Airway epithelial cell (primary cell): ENCODE data around the gene MRM3. TPM values are rescaled to one million over a fixed set of nuclear protein-coding genes. Genes with fewer than 3 reads are reported as not detected.

Experiments
- total RNA-seq: library from RNA; depleted of rRNA; stranded (reverse); fragments of >200 nt; gene quantifications from 2 replicates; pipeline ENCODE4 v1.2.3, GENCODE V29; 2015

MRM3 gene, protein sequence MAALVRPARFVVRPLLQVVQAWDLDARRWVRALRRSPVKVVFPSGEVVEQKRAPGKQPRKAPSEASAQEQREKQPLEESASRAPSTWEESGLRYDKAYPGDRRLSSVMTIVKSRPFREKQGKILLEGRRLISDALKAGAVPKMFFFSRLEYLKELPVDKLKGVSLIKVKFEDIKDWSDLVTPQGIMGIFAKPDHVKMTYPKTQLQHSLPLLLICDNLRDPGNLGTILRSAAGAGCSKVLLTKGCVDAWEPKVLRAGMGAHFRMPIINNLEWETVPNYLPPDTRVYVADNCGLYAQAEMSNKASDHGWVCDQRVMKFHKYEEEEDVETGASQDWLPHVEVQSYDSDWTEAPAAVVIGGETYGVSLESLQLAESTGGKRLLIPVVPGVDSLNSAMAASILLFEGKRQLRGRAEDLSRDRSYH
- total RNA-seq, result 13.8 and 16.5 TPM in 2 replicates

DNA sequence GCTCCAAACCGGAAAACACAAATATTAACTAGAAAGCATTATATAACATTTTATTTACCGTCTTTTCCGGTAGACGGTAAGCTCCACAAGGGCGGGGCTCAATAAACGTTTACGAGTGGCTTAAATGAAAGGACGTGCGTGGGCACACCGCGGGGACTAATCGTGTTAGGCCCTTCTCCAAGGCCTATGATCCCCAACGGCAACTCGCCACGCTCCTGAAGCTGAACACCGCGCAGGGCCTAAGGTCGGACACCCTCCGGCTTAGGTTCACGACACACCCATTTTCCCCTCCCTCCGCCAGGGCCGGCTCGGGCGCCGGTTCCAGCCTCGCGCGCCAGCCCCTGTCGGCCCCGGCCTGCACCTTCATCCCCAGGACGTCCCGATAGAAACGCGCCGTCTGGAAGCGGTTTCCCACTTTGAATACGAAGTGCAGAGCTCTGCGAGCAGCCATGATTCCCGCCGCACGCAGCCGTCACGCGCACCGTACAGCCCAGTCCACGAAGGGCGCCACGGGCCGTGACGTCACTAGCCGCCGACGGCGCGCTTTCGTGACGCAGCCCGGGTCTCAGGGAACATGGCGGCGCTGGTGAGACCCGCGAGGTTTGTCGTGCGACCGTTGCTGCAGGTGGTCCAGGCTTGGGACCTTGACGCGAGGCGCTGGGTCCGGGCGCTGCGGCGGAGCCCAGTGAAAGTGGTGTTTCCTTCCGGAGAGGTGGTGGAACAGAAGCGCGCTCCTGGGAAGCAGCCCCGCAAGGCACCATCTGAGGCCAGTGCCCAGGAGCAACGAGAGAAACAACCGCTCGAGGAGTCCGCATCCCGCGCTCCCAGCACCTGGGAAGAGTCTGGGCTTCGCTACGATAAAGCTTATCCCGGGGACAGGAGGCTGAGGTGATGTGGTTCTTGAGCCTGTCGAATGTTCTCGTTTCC lies at the start of gene MRM3, which contains the start of gene GLOD4:
Gene MRM3 (plus strand): TSS at position 549 of the 927 bp plus-strand sequence. CDS start 26 bp downstream, at position 575.
Gene GLOD4 (minus strand): TSS at position 476 of the 927 bp plus-strand sequence. CDS start 25 bp downstream, at position 451.

DNA sequence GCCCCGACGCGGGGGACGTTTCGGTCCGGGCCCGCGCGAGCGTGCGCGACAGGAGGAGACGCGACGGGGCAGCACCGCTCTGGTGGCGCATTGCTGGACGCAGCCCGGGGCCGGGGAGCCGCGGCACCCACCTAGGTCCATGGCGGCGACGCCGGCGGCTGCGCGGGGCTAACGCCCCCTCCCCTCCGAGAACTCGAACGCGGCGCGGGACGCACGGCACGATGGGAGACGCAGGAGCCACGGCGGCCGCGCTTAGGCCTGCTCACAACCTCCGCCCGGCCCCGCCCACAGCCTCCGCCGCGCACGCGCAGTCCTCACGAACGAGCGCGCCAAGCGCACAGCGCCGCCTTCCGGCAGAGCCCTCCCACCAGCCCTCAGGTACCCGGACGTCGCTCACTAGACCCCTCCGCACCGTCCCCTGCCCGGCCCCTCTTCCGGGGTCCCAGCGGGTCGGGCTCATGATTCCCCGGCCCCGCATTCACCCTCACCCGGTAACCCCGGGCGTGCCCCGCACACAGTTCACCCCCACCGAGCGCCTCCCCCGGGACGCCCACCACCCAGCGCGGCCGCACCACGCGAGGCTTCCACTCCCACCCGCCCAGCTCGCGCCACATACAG lies 30.0 kb upstream of the MRM3 start, which contains the start of gene GEMIN4:
Gene GEMIN4 (minus strand): TSS at position 263 of the 618 bp plus-strand sequence. CDS start 122 bp downstream, at position 141.

Other genes with a start within 250 kb of the MRM3 start
- gene VPS53, start 67.5 kb upstream of the MRM3 start, total RNA-seq, result 11.7 and 18.4 TPM in 2 replicates
- 31.1 and 37.1 TPM in 2 replicates for gene TLCD3A, start 49.8 kb upstream of the MRM3 start, total RNA-seq
- gene GEMIN4, start 30.1 kb upstream of the MRM3 start, total RNA-seq, result 29.0 and 30.8 TPM in 2 replicates
- 52.3 and 60.9 TPM in 2 replicates for gene GLOD4, start 73 bp upstream of the MRM3 start, total RNA-seq
- gene NXN, start 197.4 kb downstream of the MRM3 start, total RNA-seq, result 93.3 and 117 TPM in 2 replicates
- gene TIMM22, start 214.8 kb downstream of the MRM3 start, total RNA-seq, result 17.8 and 23.8 TPM in 2 replicates